K562 (cell line): ENCODE results near the gene AJAP1.

ENCODE experiments used
- EP300 ChIP-seq: IDR thresholded peaks from 2 replicates; pipeline ENCODE4 v1.6.1; 2012; ENCODE audit warnings: low read length, improper control_type of control experiment
- HDAC6 ChIP-seq: IDR thresholded peaks from 2 replicates; pipeline ENCODE4 v1.6.1; 2012; ENCODE audit warnings: low read depth, mild to moderate bottlenecking, control low read depth, inconsistent platforms, low read length, moderate library complexity
- MAFF ChIP-seq: IDR thresholded peaks from 2 replicates; pipeline ENCODE4 v1.6.1; 2012; ENCODE audit warnings: low read length, improper control_type of control experiment
- MEF2A ChIP-seq: IDR thresholded peaks from 2 replicates; pipeline ENCODE4 v1.6.1; 2011; ENCODE audit warnings: low read depth, mild to moderate bottlenecking, low read length, moderate library complexity; ENCODE audit not compliant: control insufficient read depth
- NR4A1 ChIP-seq, 2 experiments: fragments of 250-450 bp in 1 of 2; fragments of 450-650 bp in 1 of 2; sonication (Bioruptor Pico) in 1 of 2; IDR thresholded peaks; 2 replicates each; pipeline versions ENCODE4 v1.4.0 to v1.6.1; 2016 to 2020; ENCODE audit warnings: mild to moderate bottlenecking in 2 of 2, missing compliant biosample characterization in 1 of 2, missing genetic modification characterization in 1 of 2, moderate library complexity in 1 of 2
- PCBP2 ChIP-seq: fragments of 200-400 bp; formaldehyde crosslinking; IDR thresholded peaks from 2 replicates; pipeline ENCODE4 v1.6.1; 2018; ENCODE audit warnings: low read length, low read depth, mild to moderate bottlenecking, moderate library complexity; ENCODE audit not compliant: poor library complexity, severe bottlenecking
- POLR2A ChIP-seq: fragments of 450-650 bp; conservative IDR thresholded peaks from 2 replicates; pipeline ENCODE4 v1.6.1; 2016
- U2AF2 ChIP-seq: fragments of 200-400 bp; formaldehyde crosslinking; optimal IDR thresholded peaks from 2 replicates; pipeline ENCODE3; 2017; ENCODE audit warnings: low read depth, mild to moderate bottlenecking, low read length
- ZNF23 ChIP-seq: fragments of 250-450 bp; sonication (Bioruptor Pico); IDR thresholded peaks from 2 replicates; pipeline ENCODE4 v1.4.0; 2020; ENCODE audit warnings: mild to moderate bottlenecking
- TF ChIP-seq, protein P1 (sequence below): sonication (generic); formaldehyde crosslinking; IDR thresholded peaks from 2 replicates; pipeline ENCODE4 v1.8.1; 2023; ENCODE audit warnings: mild to moderate bottlenecking, missing genetic modification reagents

DNA sequence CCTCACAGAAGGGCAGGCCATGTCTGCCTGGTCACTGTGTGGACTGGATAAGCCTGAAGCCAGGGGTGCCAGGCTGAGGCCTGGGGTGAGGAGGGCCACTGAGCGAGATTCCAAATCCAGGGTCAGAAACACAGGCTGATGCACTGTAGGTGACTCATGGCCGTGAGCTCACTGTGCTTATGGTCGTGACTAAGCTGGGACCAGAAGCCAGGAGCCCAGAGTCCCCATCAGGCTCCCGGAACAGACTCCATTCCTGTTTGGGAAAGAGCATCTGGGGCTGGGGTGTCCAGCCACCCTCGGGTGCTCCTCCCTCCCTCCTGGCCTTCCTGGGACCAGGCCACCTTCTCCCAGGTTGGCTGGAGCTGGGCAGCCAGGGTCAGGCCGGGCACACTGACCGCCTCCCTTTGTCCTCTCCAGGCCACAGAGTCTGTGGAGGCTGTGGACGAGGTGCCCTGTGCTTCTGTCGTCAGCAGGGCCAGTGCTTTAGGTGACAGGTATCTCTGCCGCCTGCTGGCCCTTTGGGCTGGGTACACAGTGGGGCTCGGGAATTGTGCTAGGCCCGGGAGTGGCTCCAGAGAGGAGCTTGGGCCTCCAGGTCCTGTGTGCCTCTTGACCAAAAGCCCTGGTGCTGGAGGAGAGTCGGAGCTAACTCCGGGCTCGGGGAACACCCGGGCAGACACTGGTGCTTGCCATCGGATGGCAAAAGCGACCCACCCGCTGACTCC is 36.7 kb downstream of the AJAP1 start:
- TF ChIP-seq NR4A1 (CRISPR knock-in tag; IDR thresholded peaks at IDR 0.05) = no peak
- no peak for TF ChIP-seq NR4A1 (tag; IDR thresholded peaks at IDR 0.05)
- no peak for TF ChIP-seq MAFF
- no peak for TF ChIP-seq U2AF2
- TF ChIP-seq MEF2A = no peak
- TF ChIP-seq POLR2A = no peak
- no peak for TF ChIP-seq ZNF23
- TF ChIP-seq, protein P1, sequence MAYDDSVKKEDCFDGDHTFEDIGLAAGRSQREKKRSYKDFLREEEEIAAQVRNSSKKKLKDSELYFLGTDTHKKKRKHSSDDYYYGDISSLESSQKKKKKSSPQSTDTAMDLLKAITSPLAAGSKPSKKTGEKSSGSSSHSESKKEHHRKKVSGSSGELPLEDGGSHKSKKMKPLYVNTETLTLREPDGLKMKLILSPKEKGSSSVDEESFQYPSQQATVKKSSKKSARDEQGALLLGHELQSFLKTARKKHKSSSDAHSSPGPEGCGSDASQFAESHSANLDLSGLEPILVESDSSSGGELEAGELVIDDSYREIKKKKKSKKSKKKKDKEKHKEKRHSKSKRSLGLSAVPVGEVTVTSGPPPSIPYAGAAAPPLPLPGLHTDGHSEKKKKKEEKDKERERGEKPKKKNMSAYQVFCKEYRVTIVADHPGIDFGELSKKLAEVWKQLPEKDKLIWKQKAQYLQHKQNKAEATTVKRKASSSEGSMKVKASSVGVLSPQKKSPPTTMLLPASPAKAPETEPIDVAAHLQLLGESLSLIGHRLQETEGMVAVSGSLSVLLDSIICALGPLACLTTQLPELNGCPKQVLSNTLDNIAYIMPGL = no peak
- no peak for TF ChIP-seq PCBP2
- no peak for TF ChIP-seq EP300
- no peak for TF ChIP-seq HDAC6
